OCI-LY1 (cell line): ENCODE results near the gene GPR108.

Source experiments
- H2AFZ ChIP-seq: fragments of 200-600 bp; sonication (generic), shearing (Covaris generic); 2 replicates; pipeline ENCODE4 v1.6.0; 2014; ENCODE audit warnings: antibody characterized with exemption, mild to moderate bottlenecking, low read length
- H3F3A ChIP-seq: fragments of 200-600 bp; sonication (generic), shearing (Covaris generic); 2 replicates; pipeline ENCODE4 v1.6.0; 2014; ENCODE audit warnings: mild to moderate bottlenecking, antibody characterized with exemption, low read length, moderate library complexity; ENCODE audit not compliant: insufficient read depth
- H3K27ac ChIP-seq: fragments of 200-600 bp; sonication (generic); 2 replicates; pipeline ENCODE4 v1.5.1; 2014; ENCODE audit warnings: low read length, mixed run types, mild to moderate bottlenecking, low read depth; ENCODE audit not compliant: poor library complexity, severe bottlenecking
- H3K27me3 ChIP-seq: fragments of 200-600 bp; sonication (generic); 2 replicates; pipeline ENCODE4 v1.6.0; 2014; ENCODE audit warnings: antibody characterized with exemption, mild to moderate bottlenecking, low read length, moderate library complexity; ENCODE audit not compliant: insufficient read depth
- H3K36me3 ChIP-seq: fragments of 200-600 bp; sonication (generic); 2 replicates; pipeline ENCODE4 v1.6.1; 2014; ENCODE audit warnings: mild to moderate bottlenecking, antibody characterized with exemption, low read length, moderate library complexity, mixed read lengths; ENCODE audit not compliant: insufficient read depth
- H3K4me1 ChIP-seq: fragments of 200-600 bp; sonication (generic); 2 replicates; pipeline ENCODE4 v1.5.1; 2014; ENCODE audit warnings: mild to moderate bottlenecking, low read length, moderate library complexity; ENCODE audit not compliant: insufficient read depth, severe bottlenecking
- H3K4me2 ChIP-seq: fragments of 200-600 bp; sonication (generic), shearing (Covaris generic); 2 replicates; pipeline ENCODE4 v1.6.1; 2014; ENCODE audit warnings: low read length
- H3K4me3 ChIP-seq: fragments of 200-600 bp; sonication (generic); 2 replicates; pipeline ENCODE4 v1.5.1; 2014; ENCODE audit warnings: low read length, low read depth, mild to moderate bottlenecking, mixed read lengths; ENCODE audit not compliant: poor library complexity, severe bottlenecking
- H3K79me2 ChIP-seq: fragments of 200-600 bp; shearing (Covaris generic); 2 replicates; pipeline ENCODE4 v1.6.1; 2016; ENCODE audit warnings: mixed run types, low read length, mixed read lengths; ENCODE audit not compliant: insufficient read depth
- H3K9ac ChIP-seq: fragments of 200-600 bp; sonication (generic), shearing (Covaris generic); 2 replicates; pipeline ENCODE4 v1.6.1; 2014; ENCODE audit warnings: mild to moderate bottlenecking, low read length, mixed read lengths
- H3K9me2 ChIP-seq: fragments of 200-600 bp; sonication (generic), shearing (Covaris generic); 2 replicates; pipeline ENCODE4 v1.6.1; 2014; ENCODE audit warnings: low read depth, mild to moderate bottlenecking, low read length, mixed read lengths
- H3K9me3 ChIP-seq: fragments of 200-600 bp; shearing (Covaris generic); 2 replicates; pipeline ENCODE4 v1.6.1; 2014; ENCODE audit warnings: low read length, mixed read lengths
- H4K20me1 ChIP-seq: fragments of 200-600 bp; sonication (generic), shearing (Covaris generic); 2 replicates; pipeline ENCODE4 v1.6.0; 2016; ENCODE audit warnings: mild to moderate bottlenecking, low read length; ENCODE audit not compliant: insufficient read depth
- CTCF ChIP-seq: fragments of 200-600 bp; sonication (generic), shearing (Covaris generic); IDR thresholded peaks from 2 replicates; pipeline ENCODE4 v1.5.1; 2017; ENCODE audit warnings: mild to moderate bottlenecking, antibody characterized with exemption, low read length, moderate library complexity, mixed read lengths
- EZH2 ChIP-seq: fragments of 200-600 bp; sonication (generic), shearing (Covaris generic); IDR thresholded peaks from 2 replicates; pipeline ENCODE4 v1.8.0; 2017; ENCODE audit warnings: borderline replicate concordance, mixed run types, mild to moderate bottlenecking, antibody characterized with exemption, low read length, moderate library complexity, mixed read lengths

Gene GPR108

GRCh38 chr19:6754136-6754535 lies 16.8 kb upstream of the GPR108 start:
- no peaks in the 10 kb centered on the region for H3F3A ChIP-seq

GRCh38 chr19:6753178-6754031 lies 16.0 kb upstream of the GPR108 start:
- no peak overlapping the region for H2AFZ ChIP-seq
- no peaks in the 10 kb centered on the region for H3F3A ChIP-seq
- peak overlapping the region; percentile 57 for H3K4me3 ChIP-seq
- no peaks in the 10 kb centered on the region for H3K9me2 ChIP-seq
- no peaks in the 10 kb centered on the region for H3K79me2 ChIP-seq
- TF ChIP-seq EZH2 (no peak), CTCF (peak; percentile 67)
- no peaks in the 10 kb centered on the region for H3K27me3 ChIP-seq
- peaks cover 9% of the 10 kb centered on the region for H3K4me1 ChIP-seq
- no peaks in the 10 kb centered on the region for H4K20me1 ChIP-seq
- H3K9me3 ChIP-seq, result no peaks in the 10 kb centered on the region
- peak overlapping the region; percentile 47 for H3K9ac ChIP-seq
- peaks cover 51% of the 10 kb centered on the region for H3K36me3 ChIP-seq
- peak overlapping the region; percentile 57 for H3K27ac ChIP-seq
- H3K4me2 ChIP-seq, result peak overlapping the region; percentile 75

More at GRCh38 chr19:6754136-6754535, 16.8 kb upstream of the GPR108 start:
- Histone ChIP-seq H3K9ac (no peak overlapping the region), H2AFZ (no peak overlapping the region), H3K27me3 (no peaks in the 10 kb centered on the region), H3K9me2 (no peaks in the 10 kb centered on the region), H3K36me3 (peaks cover 52% of the 10 kb centered on the region), H4K20me1 (no peaks in the 10 kb centered on the region), H3K79me2 (no peaks in the 10 kb centered on the region), H3K4me3 (no peak overlapping the region), H3K4me1 (peaks cover 9% of the 10 kb centered on the region), H3K9me3 (no peaks in the 10 kb centered on the region), H3K27ac (no peak overlapping the region), H3K4me2 (0 out of 2 replicates have a peak overlapping the region, but pooled peaks have one; percentile 75)
- TF ChIP-seq CTCF (no peak), EZH2 (no peak)

- peak overlapping the region; percentile 57 for H3K4me3 ChIP-seq
- no peaks in the 10 kb centered on the region for H3K9me2 ChIP-seq
- peak overlapping the region; percentile 75 for H3K4me2 ChIP-seq
- no peaks in the 10 kb centered on the region for H3K79me2 ChIP-seq
- no peaks in the 10 kb centered on the region for H3K9me3 ChIP-seq
- H3K27ac ChIP-seq, result peak overlapping the region; percentile 57
- no peak overlapping the region for H2AFZ ChIP-seq
- no peaks in the 10 kb centered on the region for H3F3A ChIP-seq
- no peaks in the 10 kb centered on the region for H3K27me3 ChIP-seq
- H4K20me1 ChIP-seq, result no peaks in the 10 kb centered on the region
- H3K9ac ChIP-seq, result peak overlapping the region; percentile 47
- H3K36me3 ChIP-seq, result peaks cover 60% of the 10 kb centered on the region
- peaks cover 9% of the 10 kb centered on the region for H3K4me1 ChIP-seq
- no peak for TF ChIP-seq CTCF
- TF ChIP-seq EZH2, result no peak
Measured at GRCh38 chr19:6752256-6753177, 15.1 kb upstream of the GPR108 start.
